Lung (tissue), 12 donors: ENCODE results near the gene MPI. TPM values are rescaled to one million over a fixed set of nuclear protein-coding genes. Genes with fewer than 3 reads are reported as not detected.

Experiments
- ATAC-seq: fragments of 200-7000 bp; cut with Tn5 transposase; one replicate; pipeline ENCODE4 v1.9.1; 2020; ENCODE audit warnings: moderate number of reproducible peaks; ENCODE audit not compliant: insufficient read depth, low FRiP score
- DNase-seq, 3 donors: peaks; one replicate each; pipeline ENCODE4 v3.0.0-alpha.2; 2013 to 2017
- H3K27ac ChIP-seq, 2 donors: one replicate each; pipeline ENCODE4 v1.5.1; 2013; ENCODE audit warnings: mild to moderate bottlenecking in 2 of 2, moderate library complexity in 2 of 2, control low read depth in 1 of 2, inconsistent platforms in 1 of 2, low read depth in 1 of 2, low read length in 1 of 2
- H3K27me3 ChIP-seq, 3 donors: one replicate each; pipeline ENCODE4 v1.5.1; 2013; ENCODE audit warnings: low read length in 2 of 3; ENCODE audit not compliant: control insufficient read depth in 3 of 3, insufficient read depth in 3 of 3
- H3K36me3 ChIP-seq, 4 donors: one replicate each; pipeline ENCODE4 v1.5.1; 2013; ENCODE audit warnings: low read length in 4 of 4, mild to moderate bottlenecking in 1 of 4, moderate library complexity in 1 of 4; ENCODE audit not compliant: control insufficient read depth in 4 of 4, insufficient read depth in 4 of 4
- H3K4me1 ChIP-seq, 5 donors: one replicate each; pipeline ENCODE4 v1.5.1; 2013; ENCODE audit warnings: low read length in 5 of 5, mild to moderate bottlenecking in 2 of 5, moderate library complexity in 1 of 5; ENCODE audit not compliant: control insufficient read depth in 5 of 5, insufficient read depth in 5 of 5
- H3K4me3 ChIP-seq: one replicate; pipeline ENCODE4 v1.5.1; 2013; ENCODE audit warnings: mild to moderate bottlenecking, control low read depth, moderate library complexity
- H3K9ac ChIP-seq, 2 donors: one replicate each; pipeline ENCODE4 v1.5.1; 2013; ENCODE audit warnings: low read length in 2 of 2, control low read depth in 1 of 2; ENCODE audit not compliant: insufficient read depth in 1 of 2
- H3K9me3 ChIP-seq, 4 donors: one replicate each; pipeline ENCODE4 v1.5.1; 2013; ENCODE audit warnings: low read length in 3 of 4, mild to moderate bottlenecking in 1 of 4, moderate library complexity in 1 of 4; ENCODE audit not compliant: control insufficient read depth in 4 of 4, insufficient read depth in 3 of 4
- CTCF ChIP-seq: IDR thresholded peaks from 2 replicates; pipeline ENCODE4 v1.5.1; 2012; ENCODE audit warnings: mild to moderate bottlenecking; ENCODE audit errors: control extremely low read depth, extremely low read depth
- WGBS, 2 donors: extraction: QIAGEN DNeasy Blood & Tissue Kit; methylation state at CpG; one replicate each; pipeline ENCODE4 v1.1.7; 2013; 5-methylcytosine and 5-hydroxymethylcytosine counted together
- polyA plus RNA-seq, 2 donors: library from polyadenylated mRNA; stranded (reverse); fragments of 200-250 nt; gene quantifications; one replicate each; pipeline ENCODE4 v1.2.1, GENCODE V29; 2013
- total RNA-seq, 2 donors: library from RNA; depleted of rRNA in 1 of 2; stranded (reverse); fragments of >200 nt in 1 of 2; gene quantifications; one replicate each; pipeline ENCODE4 v1.2.1, GENCODE V29; 2014 to 2021
- donor health status: control.
- donor health status: control.
- donor health status: Bipolar disorder and iron deficiency.
- donor health status: healthy.
- donor health status: DM: yes; HTN: yes; CAD: no.

Gene MPI
- total and polyA plus RNA-seq, 4 donors, result 13.7 to 42.4 (median 30.1) TPM

- no peaks in the 10 kb centered on the region for H3K36me3 ChIP-seq
- no peaks in the 10 kb centered on the region for H3K9me3 ChIP-seq
- ATAC-seq (no peak), DNase-seq (no peak)
- WGBS, 2 donors, result 32 to 33% methylated on average over 16 of the region's 16 CpGs
- TF ChIP-seq CTCF, result no peak
- H3K4me1 ChIP-seq, result peaks cover 7 to 25% (median 18%) of the 10 kb centered on the region in 5 donors
- peak overlapping the region; percentile 70 to 76 for H3K27ac ChIP-seq
- H3K4me3 ChIP-seq, result no peak overlapping the region
- no peaks in the 10 kb centered on the region for H3K27me3 ChIP-seq
- peak overlapping the region; percentile 16 to 77 for H3K9ac ChIP-seq
Measured at GRCh38 chr15:74873756-74874424, 16.0 kb upstream of the MPI start.

- Histone ChIP-seq H3K9me3 (peaks cover 0 to 5% (median 0%) of the 10 kb centered on the region in 4 donors), H3K36me3 (no peaks in the 10 kb centered on the region), H3K27ac (no peak overlapping the region), H3K27me3 (no peaks in the 10 kb centered on the region), H3K9ac (no peak overlapping the region), H3K4me1 (peaks cover 0 to 4% (median 0%) of the 10 kb centered on the region in 5 donors), H3K4me3 (no peak overlapping the region)
- no peak for ATAC-seq
- WGBS, 2 donors, result 79 to 94% methylated on average over 4 of the region's 4 CpGs
- no peak for TF ChIP-seq CTCF
- DNase-seq, result no peak
Measured at GRCh38 chr15:74878273-74878672, 11.6 kb upstream of the MPI start.

GRCh38 chr15:74882528-74882927 is 7.3 kb upstream of the MPI start:
- no peak for TF ChIP-seq CTCF
- Histone ChIP-seq H3K27me3 (no peaks in the 10 kb centered on the region), H3K27ac (no peak overlapping the region), H3K4me3 (peak overlapping the region; percentile 5), H3K36me3 (no peaks in the 10 kb centered on the region), H3K9ac (no peak overlapping the region), H3K4me1 (no peaks in the 10 kb centered on the region), H3K9me3 (peaks cover 0 to 5% (median 0%) of the 10 kb centered on the region in 4 donors)
- 95 to 98% methylated on average over 6 of the region's 6 CpGs for WGBS, 2 donors
- ATAC-seq (no peak), DNase-seq (no peak)
